Activated CD4-positive, alpha-beta T cell treated with anti-CD3 and anti-CD28 coated beads for 1 hour (primary cell): ENCODE results near the gene FMN1.

Source experiments
- DNase-seq: peaks from one replicate; pipeline ENCODE4 v3.0.0-alpha.2; 2020

FMN1 gene

DNA sequence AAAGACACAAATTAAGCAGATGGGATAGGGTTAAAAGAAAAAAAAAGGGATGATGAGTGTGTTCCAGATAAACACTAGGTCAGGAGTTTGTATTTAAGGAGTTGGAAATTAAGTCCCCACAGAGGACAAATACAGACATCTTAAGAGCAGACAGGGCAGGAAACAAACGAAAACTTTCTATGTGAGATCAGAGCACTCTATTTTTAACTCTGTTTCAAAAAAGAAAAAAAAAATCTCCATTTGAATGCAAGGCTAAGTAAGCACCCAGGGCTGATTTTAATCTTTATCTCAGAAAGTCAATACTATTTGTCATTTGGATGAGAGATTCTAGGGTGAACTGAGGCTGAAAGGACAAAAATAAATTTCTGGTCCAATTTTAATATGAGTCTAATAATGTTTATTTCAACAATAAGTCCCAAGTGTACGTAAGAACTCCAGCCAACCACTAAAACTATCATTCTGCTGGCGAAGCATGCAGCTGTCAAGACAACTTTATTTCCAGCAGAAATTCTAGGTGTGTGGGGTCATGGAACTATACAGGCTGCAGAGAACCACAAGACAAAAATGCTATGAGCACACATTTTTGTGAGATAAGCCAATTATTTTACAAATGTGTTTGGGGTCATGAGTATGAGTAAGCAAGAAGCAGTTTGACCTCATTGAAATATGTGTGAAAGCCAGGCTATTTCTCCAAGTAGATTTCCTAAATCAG is 186.1 kb downstream of the FMN1 start:
- DNase-seq, result no peak

DNA sequence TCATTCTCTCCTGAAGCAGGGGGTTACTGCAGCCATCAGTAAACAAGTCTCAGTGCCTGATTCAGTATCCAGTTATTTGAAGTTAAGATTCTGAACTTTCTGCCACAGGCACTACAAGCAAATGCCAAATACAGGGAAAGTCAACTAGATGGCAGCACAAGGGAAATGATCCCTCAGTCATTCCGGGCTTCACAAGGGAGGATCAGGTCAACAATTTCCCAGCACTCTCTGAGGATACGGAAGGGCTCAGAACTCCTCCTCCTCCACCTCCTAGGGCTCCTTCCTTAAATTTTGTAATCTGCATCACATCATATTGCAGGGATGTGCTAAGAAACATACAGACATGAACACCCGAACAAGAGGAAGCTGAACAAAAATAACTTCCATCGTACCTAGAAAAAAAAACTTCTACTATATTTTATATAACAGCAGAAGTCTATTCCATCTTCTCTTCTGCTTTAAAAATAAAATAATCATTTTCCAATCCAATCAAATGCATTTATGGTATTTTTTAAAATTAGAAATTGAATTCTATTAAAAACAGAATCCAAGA is 187.1 kb downstream of the FMN1 start:
- no peak for DNase-seq

DNA sequence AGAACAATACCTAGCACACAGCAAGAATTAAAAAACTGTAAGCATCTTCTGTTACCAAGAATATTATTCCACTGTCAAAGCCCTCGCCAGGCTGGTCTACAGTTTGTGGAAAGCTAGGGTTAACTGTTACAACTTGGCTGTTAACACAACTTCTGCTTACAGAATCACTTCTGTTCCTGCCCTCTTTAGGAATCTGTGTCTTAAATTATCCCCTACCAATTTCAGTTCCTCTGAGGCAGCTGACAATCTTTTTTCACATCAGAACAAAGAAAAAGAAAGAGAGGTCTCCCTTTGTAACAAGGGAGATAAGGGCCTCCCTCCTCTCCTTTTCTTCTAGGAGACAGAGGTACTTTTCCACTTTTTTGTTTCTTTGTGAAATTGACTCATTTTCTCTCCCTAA is 188.9 kb downstream of the FMN1 start:
- DNase-seq, result no peak

DNA sequence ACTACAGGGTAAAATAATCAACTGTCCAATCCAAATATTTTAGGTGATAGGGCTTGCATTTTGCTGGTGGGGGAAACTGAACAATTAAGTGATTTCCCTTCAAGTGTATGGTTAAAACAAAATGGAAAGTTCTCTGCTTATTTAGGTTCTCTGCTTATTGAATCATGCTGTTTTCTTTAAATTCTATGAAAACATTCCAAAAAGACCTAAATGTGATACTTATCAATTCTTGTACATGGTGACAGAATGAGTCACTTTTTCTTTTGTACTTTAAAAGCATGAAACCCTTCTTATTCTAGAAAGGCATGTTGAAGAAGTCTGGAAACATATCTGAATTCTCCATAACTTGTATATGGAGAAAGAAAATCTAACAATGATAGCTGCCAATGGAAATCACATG is 192.6 kb downstream of the FMN1 start:
- no peak for DNase-seq

DNA sequence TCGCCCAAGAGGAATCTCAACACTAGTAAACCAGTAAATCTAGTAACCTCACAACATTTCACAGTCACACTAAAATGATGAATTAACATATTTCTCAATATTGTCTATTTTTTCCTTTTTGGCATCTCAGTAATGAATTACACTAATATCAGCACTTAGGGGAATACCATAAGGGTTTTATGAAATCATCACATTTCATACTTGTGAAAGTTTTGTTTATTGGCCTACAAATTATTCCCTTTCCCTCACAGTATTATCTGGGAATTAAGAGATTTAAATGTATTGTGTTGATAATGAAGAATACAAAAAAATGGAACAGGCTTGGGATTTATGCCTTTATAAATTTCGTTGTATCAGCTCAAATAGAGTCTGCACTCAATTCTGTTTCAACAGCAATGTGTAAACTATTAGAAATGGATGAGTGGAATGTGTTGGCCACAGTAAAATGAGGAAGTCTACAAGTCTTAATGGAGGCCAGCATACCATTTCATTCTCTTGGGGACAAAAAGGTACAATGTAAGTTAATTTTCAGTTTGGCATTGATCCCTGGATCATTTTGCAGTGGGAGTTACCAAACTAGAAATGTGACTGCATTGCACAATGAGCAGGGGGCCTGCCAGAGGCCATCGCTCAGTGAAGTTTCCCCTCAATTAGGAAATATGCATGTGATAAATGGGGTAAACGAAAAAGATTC is 195.4 kb downstream of the FMN1 start:
- no peak for DNase-seq

DNA sequence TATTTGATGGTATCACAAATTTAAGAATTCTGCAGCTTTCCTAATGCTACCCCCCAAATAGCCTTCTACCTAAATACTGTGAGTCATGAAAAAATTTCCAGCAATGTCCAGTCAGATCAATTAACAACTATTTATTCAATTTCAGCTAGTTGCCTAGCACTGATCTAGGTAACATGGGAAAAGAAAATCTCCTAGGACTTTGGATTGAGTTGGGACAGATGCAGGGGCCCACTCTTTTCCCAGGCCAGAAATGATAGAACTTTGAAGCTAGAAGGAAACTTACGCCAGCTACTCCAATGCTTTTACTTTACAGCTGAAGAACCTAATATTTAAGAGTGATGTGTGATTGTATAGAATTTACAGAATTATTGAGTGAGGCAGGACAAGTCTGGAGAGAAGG is 196.3 kb downstream of the FMN1 start:
- no peak for DNase-seq

DNA sequence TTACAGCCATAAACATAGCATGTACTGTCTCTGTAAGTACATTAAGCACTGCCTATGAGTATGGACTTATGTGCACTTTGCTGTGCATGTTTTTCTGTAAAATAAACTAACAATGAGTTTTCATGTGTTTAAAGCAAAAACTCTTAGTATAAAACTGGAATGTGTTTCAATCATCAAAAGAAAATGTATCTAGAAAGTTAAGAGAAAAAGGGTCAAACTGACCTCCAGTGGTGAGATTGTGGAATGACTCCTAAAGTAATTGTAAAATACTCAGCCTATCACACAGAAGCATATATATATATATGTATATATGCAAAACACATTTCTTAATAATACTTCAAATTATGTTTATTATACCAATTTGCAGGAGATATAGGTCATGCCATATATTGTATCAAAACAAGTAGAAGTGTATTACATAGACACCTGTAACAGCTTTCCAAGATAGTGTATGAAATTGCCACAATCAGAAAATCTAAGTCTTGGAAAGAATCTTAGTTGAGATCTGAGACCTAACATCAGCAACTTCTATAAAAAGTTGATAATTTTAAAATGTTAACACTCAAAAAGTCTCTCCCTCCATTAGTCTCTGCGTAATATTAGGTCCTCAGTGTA is 199.6 kb downstream of the FMN1 start:
- DNase-seq, result no peak

DNA sequence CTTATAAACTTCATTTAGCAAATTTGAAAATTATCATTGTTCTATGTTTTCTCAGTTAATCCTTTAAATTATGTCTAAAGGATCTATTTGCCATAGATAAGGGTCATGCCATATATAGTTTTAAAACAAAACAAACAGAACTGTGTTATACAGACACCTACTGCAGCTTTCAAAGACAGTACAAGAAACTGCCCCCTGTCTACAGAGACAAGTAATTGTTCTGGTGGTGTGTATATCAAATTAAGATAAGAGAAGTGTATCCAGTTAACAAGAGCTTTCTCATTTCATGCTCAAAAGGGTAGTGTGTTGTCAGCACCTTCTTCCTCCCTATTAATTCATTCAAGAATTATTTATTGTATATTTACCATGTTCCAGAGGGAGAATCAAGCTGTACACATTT is 201.2 kb downstream of the FMN1 start:
- DNase-seq, result no peak

DNA sequence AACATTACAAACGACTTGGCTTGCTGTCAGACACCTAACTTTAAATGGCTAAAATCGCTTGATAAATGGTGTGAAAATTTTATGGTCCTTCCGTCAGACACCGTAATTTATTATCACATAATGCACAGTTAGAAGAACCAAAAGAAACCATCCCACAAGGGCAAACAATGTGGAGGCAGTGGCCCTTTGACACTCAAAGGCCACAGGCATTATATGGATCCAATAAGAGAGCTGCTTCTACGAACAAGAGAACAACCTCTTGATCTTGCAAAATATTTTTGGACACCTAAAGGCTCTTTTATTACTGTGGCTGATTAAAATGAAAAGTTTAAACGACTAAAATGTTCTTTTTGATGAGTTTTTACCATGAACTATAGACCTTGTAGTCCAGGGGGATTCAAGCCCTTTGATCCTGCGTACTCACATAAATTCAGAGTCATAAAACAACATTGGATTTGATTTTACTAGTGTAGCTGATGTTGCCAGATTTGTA is 202.8 kb downstream of the FMN1 start:
- DNase-seq, result no peak

DNA sequence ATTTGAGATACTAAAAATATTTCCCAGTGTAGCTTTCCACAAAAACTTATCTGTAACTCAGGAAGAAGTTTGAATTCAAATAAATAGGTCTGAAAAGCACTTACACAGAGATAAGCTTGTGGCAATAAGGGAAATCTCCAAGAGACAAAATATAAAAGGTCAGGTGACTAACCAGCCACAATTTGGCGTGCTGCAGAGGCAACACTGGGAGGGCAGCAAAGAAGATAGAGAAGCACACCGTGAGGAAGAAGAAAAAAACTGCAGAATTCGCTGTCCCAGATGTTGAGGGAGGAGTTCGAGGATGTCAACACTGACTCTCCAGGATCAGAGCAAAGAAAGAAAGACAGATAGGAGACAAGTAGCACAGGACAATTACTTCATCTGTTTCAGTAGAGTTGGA is 204.4 kb downstream of the FMN1 start:
- no peak for DNase-seq

DNA sequence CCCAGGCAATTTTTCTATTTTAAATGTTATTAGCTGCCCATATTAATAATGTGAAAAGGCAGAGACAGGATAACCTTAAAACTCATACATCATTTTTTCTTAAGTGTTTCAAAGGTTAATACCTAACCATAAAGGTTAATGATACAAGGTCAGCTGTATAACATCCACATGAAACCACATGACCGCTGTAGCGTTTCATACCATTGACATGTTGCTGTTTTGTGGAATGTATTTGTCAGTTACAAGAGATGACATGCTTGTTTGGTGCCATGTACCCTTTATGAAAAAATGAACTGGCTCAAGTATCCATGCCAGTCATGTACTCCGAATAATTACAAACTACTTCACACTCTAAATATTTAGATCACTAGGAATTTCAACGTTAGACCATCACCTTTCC is 207.4 kb downstream of the FMN1 start:
- no peak for DNase-seq

DNA sequence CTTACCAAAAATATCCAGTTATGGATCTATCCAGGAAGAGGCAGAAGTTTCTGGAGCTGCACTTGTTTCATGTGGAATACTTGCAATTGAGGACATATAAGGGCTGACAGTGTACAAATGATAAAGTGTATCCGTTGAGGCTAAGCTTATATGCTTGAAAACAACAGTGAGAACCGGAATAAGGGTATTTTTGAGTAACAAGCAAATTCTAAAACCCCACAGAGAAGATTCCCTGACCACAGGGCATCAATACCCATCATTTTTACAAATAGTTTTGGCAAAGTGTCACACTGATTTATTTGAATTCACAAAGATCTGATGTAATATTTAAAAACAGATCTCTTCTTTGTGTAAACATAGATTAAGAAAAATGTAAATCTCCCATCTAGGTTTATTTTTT is 208.4 kb downstream of the FMN1 start:
- DNase-seq, result no peak

DNA sequence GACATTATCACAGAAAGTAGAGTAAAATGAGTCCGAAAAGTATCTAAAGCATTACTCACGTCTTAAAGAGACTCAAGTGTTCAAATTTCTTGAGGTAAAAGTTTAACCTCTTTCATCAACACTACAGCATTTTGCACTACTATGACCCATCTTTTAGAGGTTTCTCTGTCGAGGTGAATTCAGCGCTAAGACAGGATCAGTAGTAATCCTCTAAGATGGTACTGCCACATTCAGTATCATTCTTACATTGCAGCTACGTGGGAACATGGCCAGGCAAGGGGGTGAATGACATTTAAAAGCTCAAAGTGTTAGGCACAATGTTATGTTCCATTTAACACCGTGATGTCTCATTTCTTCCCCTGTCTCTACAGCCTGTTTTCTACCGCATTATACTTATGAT is 210.8 kb downstream of the FMN1 start:
- DNase-seq, result no peak

DNA sequence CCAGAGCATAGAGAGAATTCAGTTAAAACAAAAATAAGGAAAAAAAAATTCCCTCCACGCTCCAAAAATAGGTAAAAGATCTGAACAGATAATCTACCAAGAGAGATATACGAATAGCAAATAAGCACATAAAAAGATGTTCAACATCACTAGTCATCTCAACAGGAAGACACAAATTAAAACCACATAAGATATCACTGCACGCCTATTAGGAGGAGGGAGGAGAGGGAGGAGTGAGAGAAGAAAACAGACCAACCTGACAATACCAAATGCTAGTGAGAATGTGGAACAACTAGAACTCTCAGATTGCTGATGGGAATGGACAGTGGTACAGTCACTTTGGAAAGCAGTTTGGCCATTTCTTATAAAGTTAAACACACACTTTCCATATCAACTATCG is 212.5 kb downstream of the FMN1 start:
- no peak for DNase-seq

DNA sequence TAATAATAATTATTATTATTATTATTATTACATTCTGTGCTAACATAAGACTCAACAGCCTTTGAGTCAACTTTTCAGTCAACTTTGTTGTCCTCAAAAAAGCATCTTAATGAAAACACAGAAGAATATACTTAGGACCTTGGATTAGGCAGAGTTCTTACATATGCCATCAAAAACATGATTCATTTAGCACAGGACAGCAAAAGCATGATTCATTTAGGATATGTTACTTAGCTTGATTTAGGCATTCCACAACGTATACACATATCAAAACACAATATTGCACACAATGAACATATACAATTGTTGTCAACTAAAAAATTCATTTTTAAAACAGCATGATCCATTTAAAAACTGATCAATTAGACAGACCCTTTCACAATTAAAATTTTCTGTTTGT is 213.0 kb downstream of the FMN1 start:
- no peak for DNase-seq

DNA sequence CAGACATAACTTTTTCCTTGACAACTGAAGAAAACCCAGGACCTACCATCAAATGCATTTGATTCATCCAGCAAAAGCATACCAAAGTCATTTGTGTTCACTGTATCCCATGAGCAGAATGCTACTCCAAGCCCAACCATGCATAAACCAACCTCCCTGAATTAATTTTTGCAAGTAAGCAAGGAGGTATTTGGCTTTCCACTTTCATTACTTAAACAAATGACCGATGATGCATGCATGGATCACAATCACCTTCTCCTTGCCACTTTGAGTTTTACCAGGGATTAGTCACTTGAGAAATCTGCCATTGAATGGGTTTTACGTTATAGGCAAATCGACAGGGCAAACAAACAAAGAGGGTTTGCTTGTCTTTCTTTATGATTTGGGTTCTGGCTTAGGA is 214.8 kb downstream of the FMN1 start:
- no peak for DNase-seq

DNA sequence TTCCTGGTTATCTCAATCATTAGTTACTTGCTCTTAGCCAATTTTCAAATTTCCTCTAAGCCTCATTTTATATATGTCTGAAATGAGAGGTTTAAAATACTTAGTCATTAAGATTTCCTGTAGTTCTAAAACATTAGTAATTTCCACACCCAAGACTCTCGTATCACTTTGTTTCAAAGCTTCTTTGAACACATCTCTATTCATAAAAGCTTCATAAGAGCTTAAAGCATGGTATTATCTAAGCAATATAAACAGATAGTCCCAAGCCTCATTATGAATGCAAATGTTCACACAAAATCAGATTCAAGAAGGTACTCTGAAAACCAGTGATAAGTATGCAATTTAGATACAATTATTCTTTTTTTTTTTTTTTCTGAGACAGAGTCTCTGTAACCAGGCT is 217.0 kb downstream of the FMN1 start:
- no peak for DNase-seq

DNA sequence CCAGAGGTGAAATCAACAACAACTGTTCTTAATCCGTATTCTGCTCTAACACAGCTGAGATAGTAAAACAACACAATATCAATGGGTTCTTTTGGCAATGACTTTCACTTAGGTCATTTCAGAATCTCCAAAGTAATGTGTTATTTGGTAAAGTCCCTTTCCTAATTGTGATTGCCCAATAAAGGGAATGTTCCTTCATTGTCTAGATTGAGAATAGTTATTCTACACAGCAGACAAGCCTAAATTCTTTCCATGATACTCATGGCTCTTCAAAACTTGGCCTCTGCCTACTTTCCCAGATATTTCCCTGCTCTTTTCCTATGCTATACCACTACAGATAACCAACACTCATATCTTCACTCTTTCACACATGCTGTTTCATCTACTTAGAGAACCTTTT is 219.8 kb downstream of the FMN1 start:
- DNase-seq, result no peak

DNA sequence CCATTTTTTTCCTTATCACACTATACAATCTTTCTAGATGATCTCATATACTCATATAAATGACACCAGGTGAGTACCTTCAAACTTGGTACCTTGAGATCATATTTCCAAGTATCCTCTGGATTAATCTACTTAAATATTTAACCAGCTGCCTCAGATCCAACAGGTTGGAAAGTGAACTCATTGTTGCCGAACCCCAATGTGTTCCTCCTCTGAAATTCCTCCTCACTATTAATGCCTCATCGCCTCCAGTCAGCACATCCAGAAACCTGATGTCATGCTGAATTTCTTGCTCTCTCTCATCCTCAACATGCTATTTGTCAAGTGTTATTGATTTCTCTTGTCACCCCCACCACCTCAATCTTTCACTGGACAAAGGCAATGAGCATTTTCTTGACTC is 221.8 kb downstream of the FMN1 start:
- DNase-seq, result no peak

DNA sequence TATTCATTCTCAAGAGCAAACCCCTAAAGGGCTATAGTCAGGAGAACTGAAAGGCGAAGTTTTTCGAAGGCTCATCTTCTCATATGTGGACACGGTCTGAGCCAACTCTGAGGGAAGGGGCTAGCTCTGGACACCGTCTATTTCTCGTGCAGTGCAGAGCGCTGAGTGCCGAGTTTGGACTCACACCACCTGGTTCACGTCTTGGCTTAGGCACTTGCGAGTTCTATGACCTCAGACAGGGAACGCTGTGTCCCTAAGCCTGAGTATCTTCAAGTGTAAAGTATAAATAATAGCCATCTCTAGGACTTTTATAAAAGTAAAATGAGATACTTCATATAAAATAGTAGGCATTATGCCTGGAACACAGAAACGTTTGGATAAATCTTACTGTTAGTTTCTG is 223.7 kb downstream of the FMN1 start:
- no peak for DNase-seq

DNA sequence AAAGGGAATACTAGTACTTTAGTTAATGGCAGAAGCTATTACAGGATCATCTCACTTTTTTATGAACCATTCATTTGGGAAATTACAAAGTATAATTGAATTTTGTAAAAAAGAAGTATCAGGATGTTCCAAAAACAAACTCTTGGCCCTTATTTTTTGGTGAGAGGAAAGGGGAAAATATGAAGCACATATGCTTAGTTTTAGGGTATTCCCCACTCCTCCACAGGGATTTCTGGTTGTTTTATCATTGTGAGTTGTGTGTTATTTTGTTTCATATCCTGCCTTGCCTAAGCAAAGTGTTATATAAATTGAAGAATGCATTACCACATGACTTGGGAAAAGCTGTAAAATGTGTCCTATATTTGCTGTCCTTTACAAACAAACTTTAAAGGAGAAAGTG is 227.0 kb downstream of the FMN1 start:
- no peak for DNase-seq

DNA sequence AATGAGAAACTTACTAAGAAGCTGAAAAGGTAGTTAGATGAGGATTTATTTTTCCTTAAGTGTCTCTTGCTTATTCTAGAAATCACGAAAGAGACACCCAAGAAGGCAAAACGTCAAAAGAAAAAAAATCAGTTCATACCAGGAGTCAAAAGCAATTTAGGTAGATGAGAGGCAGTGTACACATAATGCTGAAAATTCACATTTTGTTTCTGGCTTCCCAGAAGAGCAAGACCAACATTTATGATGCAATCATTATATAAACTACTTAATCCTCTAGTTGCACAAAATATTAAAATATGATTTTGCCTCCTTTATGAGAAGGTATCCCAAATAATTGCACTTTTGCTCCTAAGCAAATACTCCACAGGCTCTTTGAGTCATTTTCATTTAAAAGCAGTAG is 228.0 kb downstream of the FMN1 start:
- DNase-seq, result no peak

DNA sequence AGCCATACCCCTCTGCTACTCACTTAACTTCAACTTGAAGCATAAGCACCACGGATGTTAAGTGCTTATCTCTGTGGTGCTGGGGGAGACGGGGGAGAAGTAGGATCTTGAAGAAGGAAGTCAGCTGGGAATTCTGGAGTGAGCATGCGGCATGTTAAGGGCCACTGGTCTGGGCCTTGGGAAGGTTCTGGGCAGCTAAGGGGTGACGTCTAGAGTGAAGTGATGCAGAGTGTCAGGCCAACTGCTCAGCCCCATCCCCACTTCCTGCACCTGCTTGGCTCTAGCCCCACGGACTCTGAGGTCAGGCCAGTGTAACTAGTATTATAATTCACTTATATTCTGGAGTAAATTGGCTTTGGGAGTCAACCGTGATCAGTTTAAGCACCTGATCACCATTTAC is 228.6 kb downstream of the FMN1 start:
- no peak for DNase-seq

DNA sequence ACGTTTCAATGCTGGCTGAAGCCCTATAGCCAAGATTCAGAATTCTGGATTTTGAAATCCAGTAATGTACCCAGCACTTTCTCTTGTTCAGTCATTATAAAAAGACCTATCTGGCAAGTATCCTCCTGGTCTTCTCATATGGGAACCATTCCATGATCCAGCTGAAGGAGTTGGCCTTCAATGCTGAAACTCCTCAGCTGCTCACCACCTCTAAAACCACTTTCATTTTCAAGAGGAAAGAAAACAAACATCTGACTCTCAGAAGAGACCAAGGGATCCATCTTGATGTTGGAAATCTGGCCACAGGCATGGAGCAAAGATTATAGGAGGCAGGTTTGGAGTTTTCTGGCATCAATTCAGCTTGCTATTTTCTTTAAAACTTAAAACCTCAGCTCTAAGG is 235.4 kb downstream of the FMN1 start:
- DNase-seq, result no peak
